HG02938 (cell line): ENCODE results near the gene PDZRN4.
"Not testable (repeated sequence)": the region's sequence is repeated elsewhere in the genome, so short reads cannot be mapped to it uniquely, and the experiment has no call there.

Source experiments
- ATAC-seq: cut with Tn5 transposase; IDR thresholded peaks from one replicate; pipeline ENCODE4 v1.9.1; 2021; ENCODE audit warnings: mild to moderate bottlenecking, moderate library complexity; ENCODE audit not compliant: unreplicated experiment

Gene PDZRN4

DNA sequence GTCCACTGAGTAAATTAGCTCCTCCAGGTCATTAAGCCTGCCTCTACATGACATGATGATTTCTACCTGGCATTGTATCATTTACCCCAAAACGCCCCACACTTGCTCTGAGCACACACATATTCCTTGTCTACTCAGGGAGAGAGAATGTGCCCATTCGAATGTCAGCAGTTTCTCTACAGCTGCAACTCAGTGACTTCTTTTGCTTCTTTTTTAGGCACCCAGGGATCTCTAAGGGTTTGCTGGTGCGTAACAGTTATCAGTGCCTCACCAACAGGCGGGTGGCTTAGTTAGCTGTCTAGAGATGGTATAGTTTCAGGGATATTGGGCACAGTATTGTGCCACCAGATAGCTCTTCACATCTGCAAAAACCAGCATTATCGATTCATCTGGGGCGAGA is 316.9 kb downstream of the PDZRN4 start:
- no peak for ATAC-seq

- ATAC-seq, result no peak
Measured at GRCh38 chr12:41507286-41507685, 319.2 kb downstream of the PDZRN4 start.

DNA sequence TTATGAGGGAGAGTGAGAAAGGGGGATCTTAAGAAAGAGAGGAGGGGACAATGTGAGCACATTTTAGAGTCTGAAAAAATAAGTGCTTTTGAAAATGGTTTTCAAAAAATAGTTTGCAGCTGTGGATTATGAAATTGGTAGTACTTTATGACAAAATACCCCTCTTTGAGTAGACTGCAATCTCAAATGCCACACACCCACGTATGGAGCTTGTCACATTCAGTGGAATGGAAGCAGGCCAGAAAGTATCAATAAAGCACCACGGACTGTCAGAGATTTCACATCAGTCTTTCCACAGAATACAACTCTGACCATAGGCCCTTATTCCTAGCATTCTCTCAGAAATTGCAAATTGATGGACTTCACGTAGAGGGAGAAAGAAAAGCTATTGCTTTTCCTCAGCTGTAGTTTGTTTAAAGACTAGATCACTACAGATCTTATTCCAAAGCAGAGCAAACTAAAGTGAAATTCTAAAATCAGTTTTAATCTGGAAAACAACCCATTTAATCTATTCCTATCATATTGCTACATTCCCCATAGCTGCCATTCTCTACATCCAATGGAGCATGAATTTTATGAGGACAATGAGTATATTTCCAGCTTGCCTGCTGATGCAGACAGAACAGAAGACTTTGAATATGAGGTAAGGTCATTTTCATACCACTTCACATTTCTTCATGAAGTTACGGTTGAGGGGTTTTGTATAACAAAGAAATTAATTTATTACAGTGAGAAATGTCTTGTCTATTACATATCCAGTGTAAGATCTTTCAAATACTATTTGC is 321.3 kb downstream of the PDZRN4 start:
- no peak for ATAC-seq

GRCh38 chr12:41510470-41510869 is 322.4 kb downstream of the PDZRN4 start:
- no peak for ATAC-seq

- ATAC-seq, result no peak
Measured at GRCh38 chr12:41511247-41511646, 323.1 kb downstream of the PDZRN4 start.

DNA sequence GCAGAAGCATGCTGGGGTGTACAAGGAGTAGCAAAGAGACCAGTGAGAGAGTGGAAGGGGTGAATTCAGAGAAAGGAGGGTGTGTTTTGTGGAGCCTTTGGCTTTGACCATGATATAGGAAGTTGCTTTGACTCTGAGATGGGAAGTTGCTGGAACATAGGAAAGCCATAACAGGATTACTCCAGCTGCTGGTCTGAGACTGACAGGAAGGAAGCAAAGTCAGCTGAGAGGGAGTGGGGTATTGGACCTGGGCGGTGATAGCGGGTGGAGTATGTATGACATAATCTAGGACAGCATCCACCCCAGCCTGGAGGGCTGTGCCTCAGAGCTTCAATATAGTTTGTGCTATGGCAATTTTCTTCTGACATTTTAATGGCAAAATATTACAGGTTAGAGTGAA is 324.4 kb downstream of the PDZRN4 start:
- ATAC-seq, result no peak

GRCh38 chr12:41514021-41514777 is 326.1 kb downstream of the PDZRN4 start:
- ATAC-seq, result no peak

DNA sequence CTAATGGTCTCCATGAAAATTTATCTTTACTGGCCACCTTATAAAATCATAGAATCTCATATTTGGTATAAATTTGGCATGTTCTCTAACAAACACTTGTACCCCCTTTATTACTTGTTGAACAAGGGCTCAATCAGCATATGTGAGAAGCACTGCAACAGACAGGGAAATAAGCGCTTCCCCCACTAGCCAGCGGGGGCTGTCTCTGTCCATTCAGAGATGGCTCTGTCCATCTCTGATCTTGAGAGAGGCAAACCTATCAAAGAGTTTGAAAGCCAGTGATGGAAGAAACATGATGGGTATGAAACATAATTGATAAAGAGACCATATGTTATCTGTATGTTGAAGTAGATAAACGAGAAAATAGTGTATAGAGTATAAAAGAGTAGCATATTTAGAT is 326.8 kb downstream of the PDZRN4 start:
- no peak for ATAC-seq

DNA sequence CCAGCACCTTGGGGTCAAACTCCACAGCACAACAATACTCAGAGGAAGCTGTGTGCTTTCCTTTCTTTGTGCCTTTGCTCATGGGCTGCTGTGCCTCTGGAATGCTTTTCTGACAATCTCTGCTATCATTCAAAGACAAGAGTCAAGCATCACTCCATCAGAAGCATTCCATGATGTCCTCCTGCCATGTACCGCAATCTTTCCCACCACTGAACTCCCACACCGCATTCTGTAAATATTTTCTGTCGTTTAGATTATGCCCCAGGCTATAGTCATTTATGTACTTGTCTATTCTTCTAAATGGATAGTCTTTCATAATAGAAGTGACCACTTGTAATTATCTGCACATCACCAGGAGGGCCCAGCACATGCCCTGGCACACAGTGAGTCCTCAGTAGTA is 327.8 kb downstream of the PDZRN4 start:
- no peak for ATAC-seq

GRCh38 chr12:41520869-41521268 is 332.7 kb downstream of the PDZRN4 start:
- no peak for ATAC-seq

GRCh38 chr12:41521872-41522379 is 333.8 kb downstream of the PDZRN4 start:
- ATAC-seq, result peak; percentile 81

DNA sequence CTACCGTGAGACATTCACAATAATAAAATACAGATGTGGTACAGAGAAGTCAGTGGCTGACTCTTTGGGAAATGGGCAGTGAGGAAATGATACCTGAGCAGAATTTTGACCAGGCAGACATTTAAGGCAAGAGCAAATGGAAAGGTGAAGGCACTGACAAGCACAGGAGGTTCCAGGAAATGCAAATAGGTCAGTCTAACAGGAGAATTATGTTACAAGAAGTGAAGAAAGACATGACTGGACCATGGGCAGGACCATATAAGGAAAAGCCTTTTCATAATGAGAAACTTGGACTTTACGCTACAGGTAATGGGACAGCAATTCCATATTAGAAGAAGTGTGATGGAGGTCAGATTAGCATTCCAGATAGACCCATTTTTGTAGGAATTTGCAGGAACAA is 338.9 kb downstream of the PDZRN4 start:
- ATAC-seq, result no peak

DNA sequence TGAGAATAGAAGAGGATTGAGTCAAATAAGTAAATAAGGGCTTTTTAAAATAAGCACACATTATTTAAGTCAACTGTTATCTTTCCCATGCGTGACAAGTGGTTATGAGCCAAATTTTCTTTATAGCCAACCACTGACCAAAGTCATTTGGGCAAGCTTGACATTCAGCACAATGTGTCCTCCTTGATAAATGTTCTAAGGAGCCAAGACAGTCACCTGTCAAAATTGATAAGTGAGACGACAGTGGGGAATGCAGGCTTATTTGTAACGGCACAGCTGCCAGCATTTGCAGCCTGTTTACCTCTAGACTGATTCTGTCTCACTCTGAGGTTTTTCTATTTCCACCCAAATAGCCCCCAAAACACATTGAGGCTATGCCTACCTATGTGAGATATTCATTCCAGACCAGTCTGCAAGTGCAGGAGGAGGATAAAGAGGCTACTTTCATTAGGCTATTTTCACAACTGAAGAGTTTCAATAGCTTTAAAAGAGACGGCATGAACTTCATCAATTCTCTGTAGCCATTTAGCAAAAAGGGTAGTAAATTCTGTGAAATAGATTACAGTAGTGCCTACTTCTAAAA is 339.5 kb downstream of the PDZRN4 start:
- ATAC-seq, result no peak

DNA sequence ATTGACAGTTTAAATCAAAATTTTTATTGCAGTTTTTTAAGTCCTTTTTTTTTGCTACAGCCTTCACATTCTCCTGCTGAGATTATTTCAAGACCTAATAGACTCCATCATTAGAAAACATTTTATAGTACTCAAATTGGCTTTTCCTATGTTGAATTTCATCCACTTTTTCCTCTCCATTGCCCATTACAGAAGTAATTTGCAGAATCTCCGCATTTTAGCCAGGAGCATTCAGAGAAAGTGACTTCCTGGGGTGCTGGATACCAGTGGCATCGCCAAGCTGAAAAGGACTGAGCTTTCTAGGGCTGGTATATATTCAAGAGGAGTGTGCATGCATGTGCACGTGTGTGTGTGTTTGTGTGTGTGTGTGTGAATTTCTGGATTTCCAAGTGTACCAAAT is 340.8 kb downstream of the PDZRN4 start:
- ATAC-seq, result no peak

- ATAC-seq, result no peak
Measured at GRCh38 chr12:41530441-41530840, 342.3 kb downstream of the PDZRN4 start.

DNA sequence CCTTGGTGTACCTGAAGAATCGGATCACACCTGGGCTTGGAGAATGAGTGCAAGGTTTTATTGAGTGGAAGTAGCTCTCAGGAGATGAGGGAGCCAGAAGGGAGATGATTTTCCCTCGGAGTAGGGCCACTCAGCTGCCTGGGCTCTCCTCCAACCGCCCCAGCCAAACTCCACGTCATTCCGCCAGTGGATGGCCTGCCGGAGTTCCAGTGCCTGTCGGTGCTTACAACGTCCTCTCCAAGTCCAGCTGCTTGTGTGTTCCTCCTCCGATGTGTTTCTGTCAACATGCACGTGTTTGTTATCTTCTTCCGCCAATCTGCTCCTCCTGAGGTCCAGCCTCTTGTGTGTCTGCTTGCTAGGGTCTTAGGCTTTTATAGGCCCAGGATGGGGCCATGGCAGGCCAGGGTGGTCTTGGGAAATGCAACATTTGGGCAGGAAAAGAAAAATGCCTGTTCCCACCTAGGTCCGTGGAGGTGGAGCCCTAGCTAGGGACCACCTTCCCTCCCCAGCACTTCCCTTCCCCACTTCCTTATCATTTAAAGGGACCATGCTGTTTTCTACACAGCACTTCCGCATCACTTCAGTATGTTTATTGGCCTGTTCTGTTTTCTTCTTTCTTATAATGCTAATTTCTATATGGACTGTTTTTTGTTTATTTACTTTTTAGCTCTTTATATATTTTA is 343.2 kb downstream of the PDZRN4 start:
- no peak for ATAC-seq

- no peak for ATAC-seq
Measured at GRCh38 chr12:41532072-41532471, 344.0 kb downstream of the PDZRN4 start.

GRCh38 chr12:41536813-41537490 is 348.8 kb downstream of the PDZRN4 start:
- no peak for ATAC-seq

GRCh38 chr12:41537522-41537921 is 349.4 kb downstream of the PDZRN4 start:
- ATAC-seq, result no peak

GRCh38 chr12:41545761-41546160 is 357.6 kb downstream of the PDZRN4 start:
- no peak for ATAC-seq

GRCh38 chr12:41547071-41547470 is 359.0 kb downstream of the PDZRN4 start:
- not testable (repeated sequence) for ATAC-seq
